GM18505 (cell line): Measurements from ENCODE around the gene MYO10.
"Not testable (repeated sequence)": the region's sequence is repeated elsewhere in the genome, so short reads cannot be mapped to it uniquely, and the experiment has no call there.

Experiments used
- ATAC-seq: cut with Tn5 transposase; IDR thresholded peaks from one replicate; pipeline ENCODE4 v1.9.1; 2021; ENCODE audit not compliant: unreplicated experiment
- POLR2A ChIP-seq: IDR thresholded peaks from 4 replicates; pipeline ENCODE4 v1.6.1; 2011; ENCODE audit warnings: borderline replicate concordance; ENCODE audit not compliant: insufficient read depth, insufficient read length; ENCODE audit errors: extremely low read depth

MYO10 gene

GRCh38 chr5:16844952-16845351 lies 91.1 kb downstream of the MYO10 start:
- ATAC-seq = no peak
- TF ChIP-seq POLR2A = no peak

GRCh38 chr5:16842896-16843295 lies 93.2 kb downstream of the MYO10 start:
- no peak for ATAC-seq
- TF ChIP-seq POLR2A = no peak

GRCh38 chr5:16841416-16841815 lies 94.7 kb downstream of the MYO10 start:
- TF ChIP-seq POLR2A = no peak
- ATAC-seq = no peak

- TF ChIP-seq POLR2A = no peak
- no peak for ATAC-seq
Observed at GRCh38 chr5:16837305-16837704, 98.8 kb downstream of the MYO10 start.

GRCh38 chr5:16834029-16834428 lies 102.1 kb downstream of the MYO10 start:
- ATAC-seq = no peak
- no peak for TF ChIP-seq POLR2A

- not testable (repeated sequence) for ATAC-seq
Observed at GRCh38 chr5:16831326-16831725, 104.8 kb downstream of the MYO10 start.

GRCh38 chr5:16827755-16828154 lies 108.3 kb downstream of the MYO10 start:
- ATAC-seq = no peak
- TF ChIP-seq POLR2A = no peak

GRCh38 chr5:16826379-16827125 lies 109.5 kb downstream of the MYO10 start:
- no peak for TF ChIP-seq POLR2A
- ATAC-seq = no peak

- ATAC-seq = no peak
- no peak for TF ChIP-seq POLR2A
Observed at GRCh38 chr5:16819522-16820167, 116.4 kb downstream of the MYO10 start.

- no peak for TF ChIP-seq POLR2A
- no peak for ATAC-seq
Observed at GRCh38 chr5:16815432-16815831, 120.7 kb downstream of the MYO10 start.

GRCh38 chr5:16812911-16813310 lies 123.2 kb downstream of the MYO10 start:
- no peak for ATAC-seq
- no peak for TF ChIP-seq POLR2A

GRCh38 chr5:16812448-16812847 lies 123.6 kb downstream of the MYO10 start:
- no peak for TF ChIP-seq POLR2A
- ATAC-seq = no peak

- TF ChIP-seq POLR2A = no peak
- no peak for ATAC-seq
Observed at GRCh38 chr5:16810208-16810854, 125.8 kb downstream of the MYO10 start.
